Spleen (tissue), 7 donors: ENCODE data around the gene KRTAP5-3.

Source experiments
- POLR2A ChIP-seq, 3 donors: fragments of 450-650 bp; IDR thresholded peaks; one replicate each; pipeline ENCODE4 v1.5.1; 2017; ENCODE audit warnings: antibody characterized with exemption in 3 of 3, mild to moderate bottlenecking in 1 of 3
- TF ChIP-seq, protein P1 (sequence below), 11 experiments: fragments of 200-600 bp in 7 of 11; fragments of 450-650 bp in 4 of 11; sonication (generic) in 4 of 11; IDR thresholded peaks in 8 of 11; conservative IDR thresholded peaks in 3 of 11; 1 replicate in 7 of 11; 2 replicates in 4 of 11; pipeline versions ENCODE4 v1.4.0 to v1.8.0; 2016 to 2021; ENCODE audit warnings: antibody characterized with exemption in 11 of 11, inconsistent platforms in 4 of 11, mild to moderate bottlenecking in 1 of 11
- donor health status: DM: no; HTN: no; CAD: no; lungs with moderate emphysema.
- donor health status: DM: no; HTN: no; CAD: no.
- donor health status: DM: no; HTN: no; CAD: no.

GRCh38 chr11:1592628-1593027 lies 15.6 kb downstream of the KRTAP5-3 start:
- TF ChIP-seq, protein P1, sequence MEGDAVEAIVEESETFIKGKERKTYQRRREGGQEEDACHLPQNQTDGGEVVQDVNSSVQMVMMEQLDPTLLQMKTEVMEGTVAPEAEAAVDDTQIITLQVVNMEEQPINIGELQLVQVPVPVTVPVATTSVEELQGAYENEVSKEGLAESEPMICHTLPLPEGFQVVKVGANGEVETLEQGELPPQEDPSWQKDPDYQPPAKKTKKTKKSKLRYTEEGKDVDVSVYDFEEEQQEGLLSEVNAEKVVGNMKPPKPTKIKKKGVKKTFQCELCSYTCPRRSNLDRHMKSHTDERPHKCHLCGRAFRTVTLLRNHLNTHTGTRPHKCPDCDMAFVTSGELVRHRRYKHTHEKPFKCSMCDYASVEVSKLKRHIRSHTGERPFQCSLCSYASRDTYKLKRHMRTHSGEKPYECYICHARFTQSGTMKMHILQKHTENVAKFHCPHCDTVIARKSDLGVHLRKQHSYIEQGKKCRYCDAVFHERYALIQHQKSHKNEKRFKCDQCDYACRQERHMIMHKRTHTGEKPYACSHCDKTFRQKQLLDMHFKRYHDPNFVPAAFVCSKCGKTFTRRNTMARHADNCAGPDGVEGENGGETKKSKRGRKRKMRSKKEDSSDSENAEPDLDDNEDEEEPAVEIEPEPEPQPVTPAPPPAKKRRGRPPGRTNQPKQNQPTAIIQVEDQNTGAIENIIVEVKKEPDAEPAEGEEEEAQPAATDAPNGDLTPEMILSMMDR (IDR thresholded peaks at IDR 0.05 in 8 of 11, conservative IDR thresholded peaks at IDR 0.05 in 3 of 11) = no peak
- no peak for TF ChIP-seq POLR2A (IDR thresholded peaks at IDR 0.05)
